GM18520 (cell line): Measurements from ENCODE around the gene ABCA2.

Experiments
- ATAC-seq: cut with Tn5 transposase; IDR thresholded peaks from one replicate; pipeline ENCODE4 v1.9.1; 2021; ENCODE audit not compliant: unreplicated experiment

Gene ABCA2

GRCh38 chr9:136982232-136983051 lies 45.6 kb downstream of the ABCA2 start, which contains the start of gene LCNL1:
LCNL1 (plus strand) TSS chr9:136982993; CDS start chr9:136983587, 594 bp downstream.
- no peak for ATAC-seq

GRCh38 chr9:136981588-136982231 lies 46.3 kb downstream of the ABCA2 start:
- ATAC-seq = no peak

GRCh38 chr9:136980669-136981478 lies 47.2 kb downstream of the ABCA2 start:
- no peak for ATAC-seq

- no peak for ATAC-seq
Measured at GRCh38 chr9:136979769-136980587, 48.1 kb downstream of the ABCA2 start.

GRCh38 chr9:136978865-136979544 lies 49.0 kb downstream of the ABCA2 start:
- no peak for ATAC-seq

- ATAC-seq = no peak
Measured at GRCh38 chr9:136978073-136978864, 49.8 kb downstream of the ABCA2 start.

- ATAC-seq = no peak
Measured at GRCh38 chr9:136977649-136978072, 50.4 kb downstream of the ABCA2 start.

- ATAC-seq = no peak
Measured at GRCh38 chr9:136977223-136977622, 50.8 kb downstream of the ABCA2 start, which contains the start of gene PTGDS. PTGDS (plus strand) TSS chr9:136977504; CDS start chr9:136977579, 75 bp downstream.

- no peak for ATAC-seq
Measured at GRCh38 chr9:136975644-136976043, 52.4 kb downstream of the ABCA2 start.

GRCh38 chr9:136974817-136975535 lies 53.1 kb downstream of the ABCA2 start:
- ATAC-seq = no peak

- ATAC-seq = no peak
Measured at GRCh38 chr9:136973618-136974617, 54.1 kb downstream of the ABCA2 start.

GRCh38 chr9:136972743-136973142 lies 55.3 kb downstream of the ABCA2 start:
- ATAC-seq = no peak

- ATAC-seq = no peak
Measured at GRCh38 chr9:136972335-136972734, 55.7 kb downstream of the ABCA2 start.

GRCh38 chr9:136971746-136972145 lies 56.3 kb downstream of the ABCA2 start:
- no peak for ATAC-seq

GRCh38 chr9:136970361-136970760 lies 57.7 kb downstream of the ABCA2 start:
- ATAC-seq = no peak

GRCh38 chr9:136969774-136970173 lies 58.3 kb downstream of the ABCA2 start:
- ATAC-seq = no peak

- ATAC-seq = no peak
Measured at GRCh38 chr9:136969150-136969549, 58.9 kb downstream of the ABCA2 start.
